H9 (cell line): ENCODE measurements around the gene PRSS38. TPM values are rescaled to one million over a fixed set of nuclear protein-coding genes. Genes with fewer than 3 reads are reported as not detected.

Experiments
- DNase-seq: peaks from one replicate; pipeline ENCODE4 v3.0.0-alpha.2; 2017
- H2AFZ ChIP-seq: one replicate; pipeline ENCODE4 v1.6.1; 2013; ENCODE audit warnings: mild to moderate bottlenecking, low read length, control low read depth, moderate library complexity
- H2AK5ac ChIP-seq: 2 replicates; pipeline ENCODE4 v1.6.1; 2013; ENCODE audit warnings: low read length, control low read depth, mixed read lengths; ENCODE audit not compliant: insufficient read length
- H2BK120ac ChIP-seq: one replicate; pipeline ENCODE4 v1.6.1; 2013; ENCODE audit warnings: low read depth, mild to moderate bottlenecking, low read length, control low read depth, inconsistent platforms; ENCODE audit not compliant: poor library complexity, severe bottlenecking
- H2BK12ac ChIP-seq: 2 replicates; pipeline ENCODE4 v1.6.1; 2013; ENCODE audit warnings: low read length, control low read depth, mixed read lengths, low read depth; ENCODE audit not compliant: insufficient read length
- H2BK15ac ChIP-seq: 2 replicates; pipeline ENCODE4 v1.6.1; 2013; ENCODE audit warnings: low read depth, low read length, control low read depth
- H2BK20ac ChIP-seq: one replicate; pipeline ENCODE4 v1.6.1; 2013; ENCODE audit warnings: low read depth, mild to moderate bottlenecking, low read length, control low read depth, inconsistent platforms; ENCODE audit not compliant: poor library complexity, severe bottlenecking
- H2BK5ac ChIP-seq: 2 replicates; pipeline ENCODE4 v1.6.1; 2013; ENCODE audit warnings: low read length, control low read depth, mixed read lengths; ENCODE audit not compliant: insufficient read length
- H3K14ac ChIP-seq: 2 replicates; pipeline ENCODE4 v1.6.1; 2013; ENCODE audit warnings: low read length, control low read depth; ENCODE audit not compliant: insufficient read depth
- H3K18ac ChIP-seq: 2 replicates; pipeline ENCODE4 v1.6.1; 2013; ENCODE audit warnings: low read depth, mild to moderate bottlenecking, mixed read lengths, low read length, control low read depth; ENCODE audit not compliant: insufficient read length
- H3K23ac ChIP-seq: 2 replicates; pipeline ENCODE4 v1.6.1; 2013; ENCODE audit warnings: low read length, control low read depth, mixed read lengths, low read depth; ENCODE audit not compliant: insufficient read length
- H3K23me2 ChIP-seq: 2 replicates; pipeline ENCODE4 v1.6.1; 2013; ENCODE audit warnings: low read depth, mild to moderate bottlenecking, mixed read lengths, low read length, control low read depth; ENCODE audit not compliant: insufficient read length, poor library complexity, severe bottlenecking
- H3K27ac ChIP-seq: 2 replicates; pipeline ENCODE4 v1.5.1; 2013; ENCODE audit warnings: low read length, control low read depth, mixed read lengths, low read depth; ENCODE audit not compliant: insufficient read length
- H3K27me3 ChIP-seq: 2 replicates; pipeline ENCODE4 v1.6.1; 2013; ENCODE audit warnings: low read length, control low read depth, inconsistent platforms; ENCODE audit not compliant: insufficient read depth
- H3K4ac ChIP-seq: 2 replicates; pipeline ENCODE4 v1.6.1; 2013; ENCODE audit warnings: low read depth, mild to moderate bottlenecking, control low read depth, inconsistent platforms, low read length, moderate library complexity
- H3K4me1 ChIP-seq: 2 replicates; pipeline ENCODE4 v1.6.1; 2013; ENCODE audit warnings: low read length, control low read depth, inconsistent platforms; ENCODE audit not compliant: insufficient read depth
- H3K4me2 ChIP-seq: 2 replicates; pipeline ENCODE4 v1.6.1; 2013; ENCODE audit warnings: low read length, control low read depth, mixed read lengths; ENCODE audit not compliant: insufficient read length, insufficient read depth
- H3K56ac ChIP-seq: 2 replicates; pipeline ENCODE4 v1.6.1; 2013; ENCODE audit warnings: low read depth, mild to moderate bottlenecking, mixed read lengths, low read length, control low read depth; ENCODE audit not compliant: insufficient read length
- H3K79me1 ChIP-seq: 2 replicates; pipeline ENCODE4 v1.6.1; 2013; ENCODE audit warnings: low read depth, mild to moderate bottlenecking, moderate library complexity, low read length, control low read depth, inconsistent platforms; ENCODE audit not compliant: insufficient read depth, poor library complexity, severe bottlenecking
- H3K79me2 ChIP-seq: 2 replicates; pipeline ENCODE4 v1.6.1; 2013; ENCODE audit warnings: low read length, control low read depth, inconsistent platforms; ENCODE audit not compliant: insufficient read depth
- H3K9ac ChIP-seq: 2 replicates; pipeline ENCODE4 v1.6.1; 2013; ENCODE audit warnings: low read length, control low read depth, mixed read lengths; ENCODE audit not compliant: insufficient read length; ENCODE audit errors: extremely low read depth
- H3K9me3 ChIP-seq: one replicate; pipeline ENCODE4 v1.6.1; 2013; ENCODE audit warnings: low read depth, low read length, inconsistent platforms; ENCODE audit not compliant: control insufficient read depth
- H3T11ph ChIP-seq: one replicate; pipeline ENCODE4 v1.6.1; 2013; ENCODE audit warnings: mild to moderate bottlenecking, low read length, control low read depth, inconsistent platforms
- H4K20me1 ChIP-seq: one replicate; pipeline ENCODE4 v1.6.1; 2013; ENCODE audit not compliant: control insufficient read depth, insufficient read length, insufficient read depth
- H4K5ac ChIP-seq: 2 replicates; pipeline ENCODE4 v1.6.1; 2013; ENCODE audit warnings: low read depth, mild to moderate bottlenecking, mixed read lengths, low read length, control low read depth; ENCODE audit not compliant: insufficient read length
- H4K8ac ChIP-seq: replicated peaks from 2 replicates; pipeline ENCODE4 v1.6.1; 2013; ENCODE audit warnings: low read length, control low read depth, mixed read lengths, low read depth; ENCODE audit not compliant: insufficient read length
- H4K91ac ChIP-seq: 2 replicates; pipeline ENCODE4 v1.6.1; 2013; ENCODE audit warnings: low read depth, mild to moderate bottlenecking, moderate library complexity, mixed read lengths, low read length, control low read depth; ENCODE audit not compliant: insufficient read length
- H3K27ac Mint-ChIP-seq, 3 experiments: 2 replicates in 2 of 3; 3 replicates in 1 of 3; pipeline ENCODE4 v1.8.0; 2020 to 2021; ENCODE audit warnings: mixed read lengths in 3 of 3, mild to moderate bottlenecking in 1 of 3, moderate library complexity in 1 of 3
- H3K27me3 Mint-ChIP-seq: 2 replicates; pipeline ENCODE4 v1.8.0; 2021; ENCODE audit warnings: low read depth, mild to moderate bottlenecking, moderate library complexity, mixed read lengths
- H3K36me3 Mint-ChIP-seq, 3 experiments: 2 replicates in 2 of 3; 3 replicates in 1 of 3; pipeline ENCODE4 v1.8.0; 2020 to 2021; ENCODE audit warnings: low read depth in 3 of 3, mixed read lengths in 3 of 3; ENCODE audit not compliant: insufficient read depth in 1 of 3
- H3K4me1 Mint-ChIP-seq, 2 experiments: 2 replicates each; pipeline ENCODE4 v1.8.0; 2020; ENCODE audit warnings: mixed read lengths in 2 of 2
- H3K4me3 Mint-ChIP-seq, 2 experiments: 2 replicates in 1 of 2; 3 replicates in 1 of 2; pipeline ENCODE4 v1.8.0; 2020 to 2021; ENCODE audit warnings: mild to moderate bottlenecking in 2 of 2, mixed read lengths in 2 of 2, moderate library complexity in 1 of 2
- H3K9me3 Mint-ChIP-seq, 2 experiments: 2 replicates in 1 of 2; 3 replicates in 1 of 2; pipeline ENCODE4 v1.8.0; 2020; ENCODE audit warnings: mild to moderate bottlenecking in 2 of 2, mixed read lengths in 2 of 2, moderate library complexity in 1 of 2
- WGBS: extraction: QIAGEN DNeasy Blood & Tissue Kit; methylation state at CpG from one replicate; pipeline ENCODE4 v1.1.7; 2013; ENCODE audit warnings: missing lambda C conversion rate, low lambda C conversion rate, mixed read lengths; ENCODE audit not compliant: insufficient read length; ENCODE audit errors: extremely low coverage; 5-methylcytosine and 5-hydroxymethylcytosine counted together
- total RNA-seq: library from RNA; stranded (reverse); gene quantifications from 2 replicates; pipeline ENCODE4 v1.2.1, GENCODE V29; 2021
- TF ChIP-seq, protein P1 (sequence below): fragments of 200-600 bp; sonication (generic); conservative IDR thresholded peaks from 3 replicates; pipeline ENCODE4 v1.8.0; 2021; ENCODE audit warnings: antibody characterized with exemption, mild to moderate bottlenecking

Gene PRSS38
- total RNA-seq, 1 experiment from 2014 or later, result not detected

GRCh38 chr1:227809026-227809425 is 6.4 kb upstream of the PRSS38 start:
- no peaks in the 10 kb centered on the region for H3K79me1 ChIP-seq
- no peak overlapping the region for H3K27ac Mint-ChIP-seq
- no peak overlapping the region for H2BK12ac ChIP-seq
- H2AK5ac ChIP-seq, result no peak overlapping the region
- H3K4me2 ChIP-seq, result no peak overlapping the region
- no peak overlapping the region for H3K9ac ChIP-seq
- peaks cover 18 to 25% of the 10 kb centered on the region in 2 experiments for H3K9me3 Mint-ChIP-seq
- H2BK15ac ChIP-seq, result no peak overlapping the region
- DNase-seq, result no peak
- no peak overlapping the region for H3K23ac ChIP-seq
- H4K91ac ChIP-seq, result no peak overlapping the region
- no peak overlapping the region for H2AFZ ChIP-seq
- H3K18ac ChIP-seq, result no peak overlapping the region
- H3K4me1 Mint-ChIP-seq, result no peaks in the 10 kb centered on the region
- H4K8ac ChIP-seq, result no peak overlapping the region
- no CpG with 5 or more reads among the region's 2 CpGs for WGBS
- H3K4me3 Mint-ChIP-seq, result no peak overlapping the region
- H4K20me1 ChIP-seq, result no peaks in the 10 kb centered on the region
- no peak overlapping the region for H4K5ac ChIP-seq
- no peaks in the 10 kb centered on the region for H3K27me3 ChIP-seq
- no peak overlapping the region for H2BK20ac ChIP-seq
- H3K27me3 Mint-ChIP-seq, result peaks cover 6% of the 10 kb centered on the region
- no peaks in the 10 kb centered on the region for H3K79me2 ChIP-seq
- no peak overlapping the region for H2BK120ac ChIP-seq
- H3K56ac ChIP-seq, result no peak overlapping the region
- peaks cover 9% of the 10 kb centered on the region for H3K9me3 ChIP-seq
- TF ChIP-seq, protein P1, sequence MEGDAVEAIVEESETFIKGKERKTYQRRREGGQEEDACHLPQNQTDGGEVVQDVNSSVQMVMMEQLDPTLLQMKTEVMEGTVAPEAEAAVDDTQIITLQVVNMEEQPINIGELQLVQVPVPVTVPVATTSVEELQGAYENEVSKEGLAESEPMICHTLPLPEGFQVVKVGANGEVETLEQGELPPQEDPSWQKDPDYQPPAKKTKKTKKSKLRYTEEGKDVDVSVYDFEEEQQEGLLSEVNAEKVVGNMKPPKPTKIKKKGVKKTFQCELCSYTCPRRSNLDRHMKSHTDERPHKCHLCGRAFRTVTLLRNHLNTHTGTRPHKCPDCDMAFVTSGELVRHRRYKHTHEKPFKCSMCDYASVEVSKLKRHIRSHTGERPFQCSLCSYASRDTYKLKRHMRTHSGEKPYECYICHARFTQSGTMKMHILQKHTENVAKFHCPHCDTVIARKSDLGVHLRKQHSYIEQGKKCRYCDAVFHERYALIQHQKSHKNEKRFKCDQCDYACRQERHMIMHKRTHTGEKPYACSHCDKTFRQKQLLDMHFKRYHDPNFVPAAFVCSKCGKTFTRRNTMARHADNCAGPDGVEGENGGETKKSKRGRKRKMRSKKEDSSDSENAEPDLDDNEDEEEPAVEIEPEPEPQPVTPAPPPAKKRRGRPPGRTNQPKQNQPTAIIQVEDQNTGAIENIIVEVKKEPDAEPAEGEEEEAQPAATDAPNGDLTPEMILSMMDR, result no peak
- H3K4me1 ChIP-seq, result no peaks in the 10 kb centered on the region
- H2BK5ac ChIP-seq, result no peak overlapping the region
- no peak overlapping the region for H3T11ph ChIP-seq
- H3K4ac ChIP-seq, result no peak overlapping the region
- H3K27ac ChIP-seq, result no peak overlapping the region
- H3K14ac ChIP-seq, result no peak overlapping the region
- no peaks in the 10 kb centered on the region for H3K23me2 ChIP-seq
- H3K36me3 Mint-ChIP-seq, result peaks cover 0 to 12% (median 6%) of the 10 kb centered on the region in 3 experiments; a peak in 3 of 7 replicates
